ENCODE data around the gene RAPGEF4. TPM values are rescaled to one million over a fixed set of nuclear protein-coding genes. Genes with fewer than 3 reads are reported as not detected.
A peak's percentile ranks its signal among the peaks of the same experiment; 100 is the strongest.

Gene RAPGEF4
- total RNA-seq, 4 donors from 2014 or later: 3.7 to 8.9 (median 5.2) TPM

GRCh38 chr2:172864182-172864581 lies 128.5 kb downstream of the RAPGEF4 start:
- H3K27ac ChIP-seq (replicated peaks in 1 of 4): no peak overlapping the region
- intact Hi-C loops (cut with DNase I): loop anchor here (2.0 kb wide), 1 partner anchor 67 kb away; no protein-coding TSS in a partner anchor
- H3K27me3 ChIP-seq: peaks cover 0 to 3% (median 0%) of the 10 kb centered on the region in 4 donors
- no peak overlapping the region for H3K4me3 ChIP-seq
- H3K4me1 ChIP-seq: peaks cover 0 to 22% (median 10%) of the 10 kb centered on the region in 4 donors
- peak; percentile 91 for DNase-seq (ENCODE audit: extremely low spot score)
- H3K36me3 ChIP-seq: no peaks in the 10 kb centered on the region
- H3K9me3 ChIP-seq: no peaks in the 10 kb centered on the region
- 59% methylated on average over 5 of the region's 5 CpGs for WGBS
- TF ChIP-seq POLR2AphosphoS5 (IDR thresholded peaks at IDR 0.05) (no peak), EP300 (IDR thresholded peaks at IDR 0.05) (no peak), POLR2A (IDR thresholded peaks at IDR 0.05; ENCODE audit: low read depth) (no peak)
- TF ChIP-seq, protein P1, sequence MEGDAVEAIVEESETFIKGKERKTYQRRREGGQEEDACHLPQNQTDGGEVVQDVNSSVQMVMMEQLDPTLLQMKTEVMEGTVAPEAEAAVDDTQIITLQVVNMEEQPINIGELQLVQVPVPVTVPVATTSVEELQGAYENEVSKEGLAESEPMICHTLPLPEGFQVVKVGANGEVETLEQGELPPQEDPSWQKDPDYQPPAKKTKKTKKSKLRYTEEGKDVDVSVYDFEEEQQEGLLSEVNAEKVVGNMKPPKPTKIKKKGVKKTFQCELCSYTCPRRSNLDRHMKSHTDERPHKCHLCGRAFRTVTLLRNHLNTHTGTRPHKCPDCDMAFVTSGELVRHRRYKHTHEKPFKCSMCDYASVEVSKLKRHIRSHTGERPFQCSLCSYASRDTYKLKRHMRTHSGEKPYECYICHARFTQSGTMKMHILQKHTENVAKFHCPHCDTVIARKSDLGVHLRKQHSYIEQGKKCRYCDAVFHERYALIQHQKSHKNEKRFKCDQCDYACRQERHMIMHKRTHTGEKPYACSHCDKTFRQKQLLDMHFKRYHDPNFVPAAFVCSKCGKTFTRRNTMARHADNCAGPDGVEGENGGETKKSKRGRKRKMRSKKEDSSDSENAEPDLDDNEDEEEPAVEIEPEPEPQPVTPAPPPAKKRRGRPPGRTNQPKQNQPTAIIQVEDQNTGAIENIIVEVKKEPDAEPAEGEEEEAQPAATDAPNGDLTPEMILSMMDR (IDR thresholded peaks at IDR 0.05): peak; percentile 59 to 79 (median 71)

DNA sequence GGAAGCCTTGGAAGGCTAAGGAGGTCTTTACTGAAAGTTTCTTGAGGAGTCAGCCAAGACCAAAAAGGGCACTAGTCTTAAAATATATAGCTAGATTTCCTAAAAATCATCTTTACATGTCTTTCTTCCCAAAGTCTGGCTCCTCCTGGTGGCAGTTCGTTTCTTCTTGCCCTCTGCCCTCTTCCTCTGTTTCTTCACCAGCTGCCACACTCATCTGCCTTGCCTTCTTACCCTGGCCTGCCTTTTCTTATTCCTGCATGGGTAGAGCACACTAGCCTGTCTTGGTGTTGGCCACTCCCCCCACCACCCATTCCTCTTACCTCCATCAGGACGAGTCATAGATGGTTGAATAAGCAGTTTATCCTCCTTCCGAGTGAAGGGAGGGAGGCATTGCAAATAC lies 129.8 kb downstream of the RAPGEF4 start:
- intact Hi-C loops (cut with DNase I): loop anchor here (2.0 kb wide), 1 partner anchor 65 kb away; no protein-coding TSS in a partner anchor
- H3K27me3 ChIP-seq: no peaks in the 10 kb centered on the region
- H3K27ac ChIP-seq (replicated peaks in 1 of 4): no peak overlapping the region
- TF ChIP-seq POLR2A (IDR thresholded peaks at IDR 0.05; ENCODE audit: low read depth) (no peak), POLR2AphosphoS5 (IDR thresholded peaks at IDR 0.05) (no peak)
- TF ChIP-seq, protein P1 (IDR thresholded peaks at IDR 0.05): no peak
- H3K36me3 ChIP-seq: no peaks in the 10 kb centered on the region
- H3K4me3 ChIP-seq: no peak overlapping the region
- no peaks in the 10 kb centered on the region for H3K9me3 ChIP-seq
- H3K4me1 ChIP-seq: peaks cover 0 to 22% (median 6%) of the 10 kb centered on the region in 4 donors
- peak; percentile 62 for DNase-seq (ENCODE audit: extremely low spot score)
- WGBS: 88% methylated on average over 3 of the region's 3 CpGs

DNA sequence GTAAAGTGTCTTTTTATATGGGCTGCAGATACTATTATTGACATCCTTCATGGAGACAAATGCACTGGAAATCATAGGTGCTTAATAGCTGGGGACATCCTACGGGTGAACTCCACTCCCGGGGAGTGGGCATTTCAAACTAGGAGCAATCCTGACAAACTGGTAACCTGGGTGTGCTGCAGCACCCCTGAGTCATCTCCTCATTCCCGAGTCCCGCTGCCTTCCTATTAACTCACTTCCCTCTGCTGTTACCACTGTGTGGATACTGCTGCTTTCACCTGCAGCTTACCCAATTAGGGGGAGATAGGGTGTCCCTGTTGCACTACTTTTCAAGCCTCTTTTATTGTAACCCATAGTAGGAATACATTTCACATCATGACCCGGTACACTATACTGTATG lies 134.2 kb downstream of the RAPGEF4 start:
- Histone ChIP-seq H3K36me3 (no peaks in the 10 kb centered on the region), H3K4me3 (no peak overlapping the region), H3K4me1 (no peaks in the 10 kb centered on the region), H3K27me3 (no peaks in the 10 kb centered on the region), H3K27ac (replicated peaks in 1 of 4) (no peak overlapping the region), H3K9me3 (no peaks in the 10 kb centered on the region)
- intact Hi-C loops (cut with DNase I): no loop called here
- TF ChIP-seq, protein P1 (IDR thresholded peaks at IDR 0.05): no peak
- no peak for TF ChIP-seq POLR2A (IDR thresholded peaks at IDR 0.05; ENCODE audit: low read depth)
- no peak for TF ChIP-seq POLR2AphosphoS5 (IDR thresholded peaks at IDR 0.05)
- TF ChIP-seq EP300 (IDR thresholded peaks at IDR 0.05): no peak
- 82% methylated on average over 5 of the region's 5 CpGs for WGBS
- peak; percentile 45 for DNase-seq (ENCODE audit: extremely low spot score)

DNA sequence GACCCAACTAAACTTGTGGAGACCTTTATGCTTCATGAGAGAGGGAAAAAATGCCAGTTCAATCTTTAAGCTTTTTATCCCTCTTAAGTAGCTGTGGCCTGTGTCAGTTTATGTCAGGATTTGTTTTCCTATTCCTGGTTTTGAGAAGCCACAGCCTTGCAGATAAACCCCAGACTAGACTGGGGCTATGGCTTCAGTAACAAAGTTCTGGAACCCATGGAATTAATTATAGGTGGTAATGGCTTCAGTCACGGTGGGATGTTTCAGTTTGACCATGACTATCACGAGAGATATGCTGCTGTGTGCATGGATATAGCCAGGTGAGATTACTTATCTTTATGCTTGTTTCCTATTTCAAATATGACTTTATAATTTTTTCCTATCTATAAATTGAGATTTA lies 134.8 kb downstream of the RAPGEF4 start:
- intact Hi-C loops (cut with DNase I): no loop called here
- no peaks in the 10 kb centered on the region for H3K27me3 ChIP-seq
- no peak overlapping the region for H3K27ac ChIP-seq (replicated peaks in 1 of 4)
- DNase-seq (ENCODE audit: extremely low spot score): peak; percentile 29
- no peaks in the 10 kb centered on the region for H3K36me3 ChIP-seq
- no peaks in the 10 kb centered on the region for H3K4me1 ChIP-seq
- TF ChIP-seq EP300 (IDR thresholded peaks at IDR 0.05) (no peak), POLR2AphosphoS5 (IDR thresholded peaks at IDR 0.05) (no peak), POLR2A (IDR thresholded peaks at IDR 0.05; ENCODE audit: low read depth) (no peak)
- TF ChIP-seq, protein P1 (IDR thresholded peaks at IDR 0.05): no peak
- H3K4me3 ChIP-seq: no peak overlapping the region
- H3K9me3 ChIP-seq: no peaks in the 10 kb centered on the region
- WGBS: 98% methylated on average over 2 of the region's 2 CpGs

DNA sequence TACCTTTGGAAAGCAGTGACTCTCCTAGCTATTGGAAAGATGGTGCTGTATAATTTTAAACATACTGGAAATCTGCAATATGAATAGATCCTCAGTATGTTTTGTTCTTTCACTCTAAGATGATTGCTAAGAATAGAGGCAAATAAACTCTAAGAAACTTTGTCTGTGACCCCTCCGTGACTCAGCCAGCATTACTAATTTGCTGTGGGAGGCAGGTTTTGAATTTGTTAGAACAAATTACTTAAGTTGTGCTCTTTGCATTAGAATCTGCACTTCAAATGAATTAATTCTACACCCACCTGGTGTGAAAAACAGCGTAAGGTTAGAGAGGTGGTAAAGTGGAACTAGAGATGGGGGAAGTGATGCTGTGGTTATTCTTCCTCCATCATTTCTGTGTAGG lies 142.2 kb downstream of the RAPGEF4 start:
- H3K4me1 ChIP-seq: no peaks in the 10 kb centered on the region
- WGBS: 83% methylated on average over 2 of the region's 2 CpGs
- H3K4me3 ChIP-seq: no peak overlapping the region
- TF ChIP-seq EP300 (IDR thresholded peaks at IDR 0.05) (no peak), POLR2AphosphoS5 (IDR thresholded peaks at IDR 0.05) (no peak), POLR2A (IDR thresholded peaks at IDR 0.05; ENCODE audit: low read depth) (no peak)
- TF ChIP-seq, protein P1 (IDR thresholded peaks at IDR 0.05): no peak
- intact Hi-C loops (cut with DNase I): no loop called here
- no peaks in the 10 kb centered on the region for H3K27me3 ChIP-seq
- no peaks in the 10 kb centered on the region for H3K36me3 ChIP-seq
- H3K27ac ChIP-seq (replicated peaks in 1 of 4): no peak overlapping the region
- no peak for DNase-seq (ENCODE audit: extremely low spot score)
- H3K9me3 ChIP-seq: no peaks in the 10 kb centered on the region

Measured in esophagus muscularis mucosa (tissue), 4 donors.